ENCODE results near the gene PCCA. TPM values are rescaled to one million over a fixed set of nuclear protein-coding genes. Genes with fewer than 3 reads are reported as not detected.

Gene PCCA
- total and polyA plus RNA-seq, 8 donors: 26.8 to 48.9 (median 37.6) TPM

GRCh38 chr13:100511466-100511865, 422.6 kb downstream of the PCCA start:
- ATAC-seq (no peak), DNase-seq (no peak)
- intact Hi-C loops (cut with DNase I): loop anchor here in 1 of 2 donors (10.0 kb wide), 2 partner anchors 597 to 857 kb away; no protein-coding TSS in a partner anchor

GRCh38 chr13:100512422-100512821, 423.5 kb downstream of the PCCA start:
- intact Hi-C loops (cut with DNase I): loop anchor here in 1 of 2 donors (10.0 kb wide), 2 partner anchors 598 to 858 kb away; no protein-coding TSS in a partner anchor
- Histone ChIP-seq H3K27ac (no peak overlapping the region), H3K4me1 (peaks cover 0 to 18% of the 10 kb centered on the region in 2 donors), H3K27me3 (no peaks in the 10 kb centered on the region), H3K36me3 (no peaks in the 10 kb centered on the region), H3K9me3 (no peaks in the 10 kb centered on the region), H3K4me3 (no peak overlapping the region)
- TF ChIP-seq CTCF (IDR thresholded peaks at IDR 0.05): no peak
- DNase-seq: peak in 1 of 4 donors; percentile 75
- ATAC-seq: no peak

More at GRCh38 chr13:100511466-100511865, 422.6 kb downstream of the PCCA start:
- no peaks in the 10 kb centered on the region for H3K9me3 ChIP-seq
- H3K36me3 ChIP-seq: no peaks in the 10 kb centered on the region
- no peak overlapping the region for H3K27ac ChIP-seq
- H3K4me1 ChIP-seq: peaks cover 0 to 22% of the 10 kb centered on the region in 2 donors
- no peak for TF ChIP-seq CTCF (IDR thresholded peaks at IDR 0.05)
- no peaks in the 10 kb centered on the region for H3K27me3 ChIP-seq
- H3K4me3 ChIP-seq: no peak overlapping the region

GRCh38 chr13:100513171-100513570, 424.3 kb downstream of the PCCA start:
- no peak for TF ChIP-seq CTCF (IDR thresholded peaks at IDR 0.05)
- no peaks in the 10 kb centered on the region for H3K36me3 ChIP-seq
- H3K27ac ChIP-seq: no peak overlapping the region
- no peaks in the 10 kb centered on the region for H3K9me3 ChIP-seq
- intact Hi-C loops (cut with DNase I): loop anchor here in 1 of 2 donors (10.0 kb wide), 2 partner anchors 598 to 858 kb away; no protein-coding TSS in a partner anchor
- DNase-seq (no peak), ATAC-seq (no peak)
- no peak overlapping the region for H3K4me3 ChIP-seq
- peaks cover 0 to 18% of the 10 kb centered on the region in 2 donors for H3K4me1 ChIP-seq
- no peaks in the 10 kb centered on the region for H3K27me3 ChIP-seq

GRCh38 chr13:100513987-100514670, 425.2 kb downstream of the PCCA start:
- no peak overlapping the region for H3K27ac ChIP-seq
- no peaks in the 10 kb centered on the region for H3K36me3 ChIP-seq
- no peaks in the 10 kb centered on the region for H3K9me3 ChIP-seq
- ATAC-seq: peak; percentile 80
- H3K4me3 ChIP-seq: no peak overlapping the region
- TF ChIP-seq CTCF (IDR thresholded peaks at IDR 0.05): no peak
- no peak for DNase-seq
- H3K4me1 ChIP-seq: peaks cover 0 to 18% of the 10 kb centered on the region in 2 donors
- intact Hi-C loops (cut with DNase I): loop anchor here in 1 of 2 donors (10.0 kb wide), 2 partner anchors 599 to 859 kb away; no protein-coding TSS in a partner anchor
- no peaks in the 10 kb centered on the region for H3K27me3 ChIP-seq

GRCh38 chr13:100514788-100515409, 426.0 kb downstream of the PCCA start:
- peak; percentile 89 to 91 for TF ChIP-seq CTCF (IDR thresholded peaks at IDR 0.05)
- H3K27me3 ChIP-seq: no peaks in the 10 kb centered on the region
- DNase-seq: peak; percentile 80 to 88 (median 84)
- no peak overlapping the region for H3K4me3 ChIP-seq
- ATAC-seq: peak; percentile 98
- no peaks in the 10 kb centered on the region for H3K36me3 ChIP-seq
- intact Hi-C loops (cut with DNase I): loop anchor here in 1 of 2 donors (10.0 kb wide), 2 partner anchors 600 to 860 kb away; no protein-coding TSS in a partner anchor
- H3K9me3 ChIP-seq: no peaks in the 10 kb centered on the region
- peaks cover 0 to 18% of the 10 kb centered on the region in 2 donors for H3K4me1 ChIP-seq
- H3K27ac ChIP-seq: no peak overlapping the region
